Measurements from ENCODE around the gene DLEC1.

DLEC1 gene

GRCh38 chr3:38124324-38125122, 85.5 kb downstream of the DLEC1 start:
- Histone ChIP-seq H3K4me3 (replicated peaks; ENCODE audit: low read depth, low read length) (no peak overlapping the region), H3K36me3 (ENCODE audit: control insufficient read depth, insufficient read depth, low read length) (peaks cover 46% of the 10 kb centered on the region), H3K27me3 (replicated peaks; ENCODE audit: control insufficient read depth, insufficient read depth, low read length) (no peaks in the 10 kb centered on the region)
- no peak for TF ChIP-seq CTCF (IDR thresholded peaks at IDR 0.05; ENCODE audit: insufficient read depth, low read length, poor library complexity, severe bottlenecking)
- no peak for DNase-seq (ENCODE audit: extremely low read depth, insufficient read length)

GRCh38 chr3:38125305-38126120, 86.5 kb downstream of the DLEC1 start:
- Histone ChIP-seq H3K27me3 (replicated peaks; ENCODE audit: control insufficient read depth, insufficient read depth, low read length) (no peaks in the 10 kb centered on the region), H3K4me3 (replicated peaks; ENCODE audit: low read depth, low read length) (no peak overlapping the region), H3K36me3 (ENCODE audit: control insufficient read depth, insufficient read depth, low read length) (peaks cover 48% of the 10 kb centered on the region)
- no peak for DNase-seq (ENCODE audit: extremely low read depth, insufficient read length)
- TF ChIP-seq CTCF (IDR thresholded peaks at IDR 0.05; ENCODE audit: insufficient read depth, low read length, poor library complexity, severe bottlenecking) = no peak

- Histone ChIP-seq H3K27me3 (replicated peaks; ENCODE audit: control insufficient read depth, insufficient read depth, low read length) (no peaks in the 10 kb centered on the region), H3K36me3 (ENCODE audit: control insufficient read depth, insufficient read depth, low read length) (peaks cover 46% of the 10 kb centered on the region), H3K4me3 (replicated peaks; ENCODE audit: low read depth, low read length) (no peak overlapping the region)
- DNase-seq (ENCODE audit: extremely low read depth, insufficient read length) = no peak
- no peak for TF ChIP-seq CTCF (IDR thresholded peaks at IDR 0.05; ENCODE audit: insufficient read depth, low read length, poor library complexity, severe bottlenecking)
These were observed 87.3 kb downstream of the DLEC1 start for GRCh38 chr3:38126121-38126892.

GRCh38 chr3:38127611-38128302, 88.7 kb downstream of the DLEC1 start:
- Histone ChIP-seq H3K4me3 (replicated peaks; ENCODE audit: low read depth, low read length) (no peak overlapping the region), H3K36me3 (ENCODE audit: control insufficient read depth, insufficient read depth, low read length) (peaks cover 41% of the 10 kb centered on the region)
- DNase-seq (ENCODE audit: extremely low read depth, insufficient read length) = no peak

More at GRCh38 chr3:38127611-38128302, 88.7 kb downstream of the DLEC1 start:
- no peaks in the 10 kb centered on the region for H3K27me3 ChIP-seq (replicated peaks; ENCODE audit: control insufficient read depth, insufficient read depth, low read length)
- TF ChIP-seq CTCF (IDR thresholded peaks at IDR 0.05; ENCODE audit: insufficient read depth, low read length, poor library complexity, severe bottlenecking) = no peak
